Right lobe of liver (tissue), 4 donors: ENCODE data around the gene CDK2AP2.

Source experiments
- CTCF ChIP-seq, 4 donors: fragments of 200-600 bp in 3 of 4; fragments of 450-650 bp in 1 of 4; IDR thresholded peaks; one replicate each; pipeline versions ENCODE4 v1.5.1 to v1.8.0; 2016 to 2022; ENCODE audit warnings: antibody characterized with exemption in 4 of 4, mild to moderate bottlenecking in 2 of 4
- POLR2A ChIP-seq: fragments of 450-650 bp; IDR thresholded peaks from one replicate; pipeline ENCODE4 v1.6.1; 2017; ENCODE audit warnings: antibody characterized with exemption, mild to moderate bottlenecking
- donor health status: DM: no; HTN: no; CAD: no.
- donor health status: DM: no; HTN: no; CAD: no.
- donor health status: DM: no; HTN: yes; CAD: no.

- TF ChIP-seq CTCF (IDR thresholded peaks at IDR 0.05) (no peak), POLR2A (no peak)
Observed at GRCh38 chr11:67490727-67491065, 17.3 kb downstream of the CDK2AP2 start.
